HG02623 (cell line): ENCODE measurements around the gene TBL3.
A peak's percentile ranks its signal among the peaks of the same experiment; 100 is the strongest.
"Not testable (repeated sequence)": the region's sequence is repeated elsewhere in the genome, so short reads cannot be mapped to it uniquely, and the experiment has no call there.

Experiments used
- ATAC-seq: cut with Tn5 transposase; IDR thresholded peaks from one replicate; pipeline ENCODE4 v1.9.1; 2021; ENCODE audit warnings: moderate library complexity; ENCODE audit not compliant: unreplicated experiment

TBL3 gene

GRCh38 chr16:1998852-1999801 lies 27.3 kb downstream of the TBL3 start:
- ATAC-seq = no peak

GRCh38 chr16:1999866-2000514 lies 28.1 kb downstream of the TBL3 start:
- no peak for ATAC-seq

- ATAC-seq = no peak
Measured at GRCh38 chr16:2001035-2001434, 29.2 kb downstream of the TBL3 start.

- no peak for ATAC-seq
Measured at GRCh38 chr16:2001456-2002355, 29.9 kb downstream of the TBL3 start.

- ATAC-seq = no peak
Measured at GRCh38 chr16:2002406-2003230, 30.8 kb downstream of the TBL3 start.

GRCh38 chr16:2003231-2003826 lies 31.5 kb downstream of the TBL3 start:
- ATAC-seq = no peak

DNA sequence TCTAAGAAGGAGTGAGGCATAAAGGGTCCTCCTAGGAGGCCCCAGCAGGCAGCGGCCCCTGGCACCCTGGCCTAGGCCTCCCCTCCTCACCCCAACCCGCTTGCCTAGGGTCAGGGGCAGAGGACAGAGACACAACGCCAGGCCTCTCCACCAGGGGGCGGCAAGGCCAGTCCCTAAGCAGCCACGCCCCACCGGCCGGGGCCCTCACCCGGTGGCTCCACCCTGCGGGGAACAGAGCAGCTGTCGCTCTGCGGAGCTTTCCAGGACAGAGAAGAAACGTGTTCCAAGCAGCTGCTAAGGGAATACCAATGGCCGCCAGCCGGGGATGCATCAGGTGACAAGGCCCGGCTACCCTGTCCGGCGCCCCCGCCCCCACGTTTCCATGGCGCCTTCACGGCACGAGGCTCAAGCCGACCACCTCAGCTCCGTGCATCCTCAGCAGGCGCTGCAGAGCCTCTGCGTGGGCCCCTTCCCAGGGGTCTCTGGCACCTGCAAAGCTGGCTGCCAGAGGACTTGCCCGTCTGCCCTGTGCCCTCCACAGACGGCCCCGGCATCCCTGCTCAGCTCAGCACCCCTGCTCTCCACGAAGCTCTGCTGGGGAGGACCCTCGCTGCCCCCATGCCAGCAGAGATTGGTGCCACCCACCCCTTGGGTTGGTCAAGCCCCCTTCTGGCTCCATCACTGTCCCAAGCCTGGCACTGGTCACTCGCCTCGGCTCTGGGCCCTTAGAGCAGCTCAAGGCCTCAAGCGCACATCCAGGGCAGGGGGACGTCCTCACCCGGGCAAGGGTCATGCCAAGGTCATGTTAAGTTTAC lies 32.2 kb downstream of the TBL3 start:
- no peak for ATAC-seq

- no peak for ATAC-seq
Measured at GRCh38 chr16:2004795-2005517, 33.1 kb downstream of the TBL3 start.

GRCh38 chr16:2005646-2006045 lies 33.8 kb downstream of the TBL3 start:
- ATAC-seq = no peak

- ATAC-seq = no peak
Measured at GRCh38 chr16:2006317-2006716, 34.5 kb downstream of the TBL3 start.

GRCh38 chr16:2007081-2007836 lies 35.4 kb downstream of the TBL3 start:
- no peak for ATAC-seq

- no peak for ATAC-seq
Measured at GRCh38 chr16:2008009-2008526, 36.2 kb downstream of the TBL3 start.

- ATAC-seq = no peak
Measured at GRCh38 chr16:2008631-2009163, 36.8 kb downstream of the TBL3 start.

GRCh38 chr16:2009164-2009711 lies 37.4 kb downstream of the TBL3 start:
- peak; percentile 25 for ATAC-seq

GRCh38 chr16:2009791-2010510 lies 38.1 kb downstream of the TBL3 start, which contains the start of gene ZNF598:
TSS of gene ZNF598 (minus strand) at chr16:2009821.
- peak; percentile 65 for ATAC-seq

DNA sequence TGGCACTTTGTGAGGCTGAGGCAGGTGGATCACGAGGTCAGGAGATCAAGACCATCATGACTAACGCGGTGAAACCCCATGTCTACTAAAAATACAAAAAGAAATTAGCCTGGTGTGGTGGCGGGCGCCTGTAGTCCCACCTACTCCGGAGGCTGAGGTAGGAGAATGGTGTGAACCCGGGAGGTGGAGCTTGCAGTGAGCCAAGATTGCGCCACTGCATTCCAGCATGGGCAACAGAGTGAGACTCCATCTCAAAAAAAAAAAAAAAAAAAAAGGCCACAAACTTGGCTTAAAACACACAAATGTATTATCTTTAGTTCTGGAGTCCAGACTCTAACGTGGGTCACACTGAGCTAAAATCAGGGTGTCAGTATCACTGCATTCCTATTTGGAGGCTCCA lies 39.9 kb downstream of the TBL3 start:
- ATAC-seq = not testable (repeated sequence)
